HG03103 (cell line): ENCODE data around the gene RACGAP1.

ENCODE experiments used
- ATAC-seq: cut with Tn5 transposase; IDR thresholded peaks from one replicate; pipeline ENCODE4 v1.9.1; 2021; ENCODE audit warnings: low read depth; ENCODE audit not compliant: unreplicated experiment

RACGAP1 gene

DNA sequence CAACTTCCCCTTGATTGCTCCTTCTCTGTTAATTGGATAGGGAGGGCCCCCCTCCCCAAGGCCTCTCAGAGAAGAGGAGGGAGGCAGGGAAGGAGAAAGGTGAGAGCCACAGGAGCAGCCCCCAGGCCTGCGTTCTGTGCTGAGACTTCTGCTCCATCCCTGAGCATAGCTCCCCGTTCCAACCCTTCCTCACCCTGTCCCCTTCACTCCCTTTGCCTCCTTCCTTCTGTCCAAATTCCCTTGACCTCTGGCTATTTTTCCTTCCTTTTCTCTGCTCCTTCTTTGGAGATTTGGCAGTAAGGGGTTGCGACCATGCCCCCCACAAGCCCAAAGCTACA is 31.3 kb upstream of the RACGAP1 start:
- ATAC-seq: no peak

DNA sequence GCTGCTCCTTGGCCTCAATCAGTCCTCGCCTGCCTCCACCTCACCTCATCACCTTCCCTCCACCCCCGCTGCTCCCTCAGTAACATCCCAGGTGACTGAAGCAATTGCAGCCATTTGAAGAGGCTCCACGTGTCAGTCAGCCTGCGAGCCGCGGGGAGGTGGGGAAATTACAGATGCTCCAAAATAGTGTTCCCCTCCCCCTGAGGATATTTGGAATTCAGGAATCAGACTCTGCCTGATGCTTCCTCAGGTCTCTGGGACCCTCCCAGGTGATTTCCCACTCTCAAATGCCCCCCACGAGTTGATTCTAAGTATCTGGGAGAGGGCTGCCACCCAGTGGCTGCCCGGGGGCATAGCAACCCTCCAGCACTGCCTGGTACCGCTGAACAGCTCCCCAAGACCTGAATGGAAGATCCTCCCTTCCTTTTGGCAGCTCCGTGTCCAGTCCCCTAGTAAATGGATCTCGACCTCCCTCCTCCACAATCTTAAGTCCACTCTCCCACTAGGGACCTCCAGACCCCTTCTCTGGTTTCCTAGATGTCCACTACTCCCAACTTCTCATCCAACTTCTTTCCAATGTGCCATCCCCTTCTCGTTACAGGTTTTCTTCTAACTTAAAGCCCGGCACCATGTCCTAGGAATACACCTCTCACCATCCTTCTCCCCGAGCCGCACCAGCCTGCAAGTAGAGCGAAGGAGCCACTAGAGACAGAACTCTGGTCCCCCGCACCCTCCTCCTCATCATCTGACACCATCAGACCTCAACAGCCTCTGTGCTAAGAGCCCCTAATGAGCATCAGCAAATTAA is 30.7 kb upstream of the RACGAP1 start:
- no peak for ATAC-seq

DNA sequence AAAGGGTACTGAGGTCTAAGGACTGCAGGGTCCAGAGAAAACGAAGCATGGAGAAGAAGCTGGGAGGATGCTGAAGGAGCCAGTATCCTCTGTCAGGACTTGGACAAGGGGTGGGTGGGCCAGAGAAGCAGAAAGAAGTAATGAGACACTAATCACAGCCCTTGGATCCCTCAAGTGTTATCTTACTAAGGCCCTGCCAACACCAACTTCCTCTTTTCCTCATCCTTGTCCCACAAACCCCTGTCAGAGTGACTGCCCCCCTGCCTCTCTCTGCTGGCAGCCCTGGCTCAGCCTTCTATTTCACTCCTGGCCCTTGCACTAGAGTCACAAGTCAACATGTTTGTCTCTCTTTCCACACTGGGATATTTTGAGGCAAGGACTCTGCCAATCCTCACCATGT is 28.3 kb upstream of the RACGAP1 start:
- no peak for ATAC-seq

DNA sequence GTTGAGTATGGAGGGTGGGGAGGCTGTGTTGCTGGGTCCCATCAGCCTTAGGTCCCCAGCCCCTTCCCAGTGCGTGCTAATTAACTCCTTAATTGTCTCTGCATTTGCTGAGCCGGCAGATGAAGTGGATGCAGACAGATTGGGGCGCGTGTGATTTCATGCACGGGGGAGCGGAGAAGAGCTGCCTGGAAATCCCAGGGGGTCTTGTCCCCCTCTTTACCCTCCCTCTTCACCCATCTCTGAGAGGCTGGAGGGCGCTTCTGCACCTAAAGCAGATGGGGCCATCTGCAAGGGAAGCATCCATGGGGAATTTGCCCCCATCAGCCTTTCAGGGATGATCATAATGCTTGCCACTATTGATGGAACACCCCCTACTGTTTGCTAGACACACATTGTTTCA is 27.7 kb upstream of the RACGAP1 start:
- no peak for ATAC-seq

- no peak for ATAC-seq
Measured at GRCh38 chr12:50052544-50052943, 27.2 kb upstream of the RACGAP1 start.

- ATAC-seq: no peak
Measured at GRCh38 chr12:50051101-50051806, 26.0 kb upstream of the RACGAP1 start.

GRCh38 chr12:50050410-50051098 is 25.3 kb upstream of the RACGAP1 start:
- ATAC-seq: no peak

GRCh38 chr12:50050119-50050385 is 24.8 kb upstream of the RACGAP1 start:
- ATAC-seq: no peak

GRCh38 chr12:50049254-50050118 is 24.2 kb upstream of the RACGAP1 start:
- no peak for ATAC-seq

- no peak for ATAC-seq
Measured at GRCh38 chr12:50047693-50048250, 22.5 kb upstream of the RACGAP1 start.

- no peak for ATAC-seq
Measured at GRCh38 chr12:50043854-50044253, 18.6 kb upstream of the RACGAP1 start.

- no peak for ATAC-seq
Measured at GRCh38 chr12:50043308-50043707, 18.0 kb upstream of the RACGAP1 start.

GRCh38 chr12:50042693-50043092 is 17.4 kb upstream of the RACGAP1 start:
- no peak for ATAC-seq

GRCh38 chr12:50041962-50042361 is 16.7 kb upstream of the RACGAP1 start:
- ATAC-seq: no peak

DNA sequence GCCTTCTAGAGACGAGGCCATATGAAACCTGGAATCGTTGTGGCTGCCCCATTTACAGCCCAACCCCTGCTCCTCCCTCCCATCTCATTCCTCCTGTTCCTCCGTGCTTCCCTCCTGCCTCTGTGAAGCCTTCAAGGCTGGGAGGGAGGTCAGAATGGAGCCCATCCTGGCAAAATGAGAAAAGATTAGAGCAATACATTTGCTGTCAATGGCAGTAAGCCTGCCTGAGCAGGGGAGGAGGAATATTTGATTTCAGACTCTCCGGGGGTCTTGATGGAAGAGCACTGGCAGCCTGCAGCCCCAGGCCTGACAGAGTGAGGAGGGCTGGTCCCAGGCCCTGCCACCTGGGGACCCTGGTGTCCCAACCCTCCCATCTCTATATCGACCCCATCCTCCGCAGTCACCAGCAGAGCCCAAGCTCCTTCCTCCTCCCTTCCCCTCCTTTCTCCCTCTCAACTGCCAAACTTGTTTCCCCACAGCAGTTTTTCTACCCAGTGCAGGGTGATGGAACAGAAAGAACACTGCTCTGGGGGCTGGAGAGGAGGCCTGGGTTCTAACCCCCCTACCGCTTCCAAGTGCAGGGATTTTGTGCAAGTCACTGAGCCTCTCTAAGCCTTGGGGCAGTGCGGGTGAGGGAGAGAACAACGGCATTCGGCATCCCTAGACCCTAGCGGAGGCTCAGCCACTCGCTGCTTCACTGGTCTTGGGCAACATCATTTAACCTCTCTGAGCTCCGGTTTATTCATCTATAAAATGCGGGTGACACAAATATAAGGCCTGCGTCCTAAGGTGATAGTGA is 16.0 kb upstream of the RACGAP1 start:
- ATAC-seq: no peak

GRCh38 chr12:50040657-50041056 is 15.4 kb upstream of the RACGAP1 start:
- no peak for ATAC-seq

GRCh38 chr12:50039151-50039835 is 14.0 kb upstream of the RACGAP1 start:
- no peak for ATAC-seq

GRCh38 chr12:50038336-50038735 is 13.0 kb upstream of the RACGAP1 start:
- ATAC-seq: no peak

GRCh38 chr12:50032854-50033581 is 7.7 kb upstream of the RACGAP1 start:
- ATAC-seq: no peak
